K562 (cell line): ENCODE data around the gene CLEC18B. TPM values are rescaled to one million over a fixed set of nuclear protein-coding genes. Genes with fewer than 3 reads are reported as not detected.
A peak's percentile ranks its signal among the peaks of the same experiment; 100 is the strongest.
"Not testable (repeated sequence)": the region's sequence is repeated elsewhere in the genome, so short reads cannot be mapped to it uniquely, and the experiment has no call there.

Experiments
- ATAC-seq: fragments of 200-7000 bp; cut with Tn5 transposase; 3 replicates; pipeline ENCODE4 v1.9.1; 2020; ENCODE audit warnings: moderate library complexity
- BruUV-seq: library from RNA; stranded (reverse); fragments of 400-500 nt; replicated peaks from 2 replicates; lab custom pipeline; 2021; lab: Mats Ljungman, UMichigan
- CTCF ChIA-PET: fragments of 300-600 bp; formaldehyde crosslinking; extraction: SDS; loops from one replicate; lab custom pipeline; 2021; ENCODE audit warnings: low intra/inter-chr PET ratio; lab: Yijun Ruan, JAX
- POLR2A ChIA-PET: fragments of 300-600, 350-650 bp; sonication (Branson Sonifier 250); formaldehyde crosslinking; extraction: SDS; loops from one replicate; lab custom pipeline; 2021; ENCODE audit warnings: antibody characterized with exemption, inconsistent platforms; lab: Yijun Ruan, JAX
- DNase-seq, 4 experiments: peaks; one replicate each; pipeline versions ENCODE4 v3.0.0 to v3.0.0-alpha.2; 2011 to 2018; ENCODE audit warnings: low spot score in 3 of 4, mixed read lengths in 3 of 4; ENCODE audit errors: extremely low read depth in 1 of 4
- FAIRE-seq: peaks from 2 replicates; lab custom pipeline; 2011; peaks lifted over from hg19 to GRCh38; lab: Jason Lieb, UNC
- H2AFZ ChIP-seq: 2 replicates; pipeline ENCODE4 v1.6.0; 2011; ENCODE audit warnings: low read depth, low read length, control low read depth, inconsistent platforms
- H3K27ac ChIP-seq: fragments of 200-600 bp; 3 replicates; pipeline ENCODE4 v1.8.0; 2011; ENCODE audit warnings: low read depth, mild to moderate bottlenecking, control low read depth, inconsistent platforms, low read length, moderate library complexity, mixed read lengths; ENCODE audit errors: extremely low read depth
- H3K27me3 ChIP-seq, 2 experiments: fragments of 300-600 bp in 1 of 2; 2 replicates in 1 of 2; 3 replicates in 1 of 2; pipeline versions ENCODE4 v1.6.0 to v1.8.0; 2011; ENCODE audit warnings: inconsistent platforms in 2 of 2, low read length in 2 of 2, mild to moderate bottlenecking in 1 of 2, mixed read lengths in 1 of 2, moderate library complexity in 1 of 2; ENCODE audit not compliant: control insufficient read depth in 2 of 2, insufficient read depth in 2 of 2
- H3K36me3 ChIP-seq: fragments of 300-600 bp; 3 replicates; pipeline ENCODE4 v1.8.0; 2011; ENCODE audit warnings: mild to moderate bottlenecking, low read length, inconsistent platforms; ENCODE audit not compliant: control insufficient read depth, insufficient read depth
- H3K4me1 ChIP-seq, 2 experiments: fragments of 200-600 bp in 1 of 2; replicated peaks in 1 of 2; 2 replicates in 1 of 2; 3 replicates in 1 of 2; pipeline versions ENCODE4 v1.5.1 to v1.8.0; 2011; ENCODE audit warnings: inconsistent platforms in 2 of 2, low read length in 2 of 2, mild to moderate bottlenecking in 1 of 2, mixed read lengths in 1 of 2, moderate library complexity in 1 of 2; ENCODE audit not compliant: control insufficient read depth in 2 of 2, insufficient read depth in 2 of 2
- H3K4me2 ChIP-seq: 2 replicates; pipeline ENCODE4 v1.6.1; 2011; ENCODE audit warnings: low read length, control low read depth, inconsistent platforms, mixed read lengths; ENCODE audit not compliant: insufficient read depth
- H3K4me3 ChIP-seq: fragments of 200-600 bp; sonication (generic), shearing (Covaris generic); 2 replicates; pipeline ENCODE4 v1.5.1; 2016; ENCODE audit warnings: control low read depth, inconsistent platforms
- H3K79me2 ChIP-seq: fragments of 200-600 bp; 3 replicates; pipeline ENCODE4 v1.8.0; 2011; ENCODE audit warnings: low read length, inconsistent platforms; ENCODE audit not compliant: control insufficient read depth, insufficient read depth
- H3K9ac ChIP-seq, 2 experiments: 2 replicates each; pipeline versions ENCODE4 v1.6.0 to v1.6.1; 2011; ENCODE audit warnings: low read depth in 2 of 2, low read length in 2 of 2, control low read depth in 1 of 2, inconsistent platforms in 1 of 2, mild to moderate bottlenecking in 1 of 2, mixed read lengths in 1 of 2; ENCODE audit not compliant: insufficient read depth in 1 of 2
- H3K9me1 ChIP-seq: one replicate; pipeline ENCODE4 v1.6.0; 2011; ENCODE audit warnings: inconsistent platforms, mild to moderate bottlenecking, low read length, moderate library complexity; ENCODE audit not compliant: control insufficient read depth, insufficient read depth
- H3K9me3 ChIP-seq: replicated peaks from 2 replicates; pipeline ENCODE4 v1.5.1; 2011; ENCODE audit warnings: low read depth, low read length, inconsistent platforms; ENCODE audit not compliant: control insufficient read depth, insufficient read depth
- H4K20me1 ChIP-seq: replicated peaks from 2 replicates; pipeline ENCODE4 v1.6.1; 2011; ENCODE audit warnings: low read length, inconsistent platforms, mixed read lengths; ENCODE audit not compliant: control insufficient read depth, insufficient read depth
- CTBP1 ChIP-seq: fragments of 450-650 bp; IDR thresholded peaks from 2 replicates; pipeline ENCODE4 v1.6.1; 2016; ENCODE audit warnings: borderline replicate concordance
- ZNF263 ChIP-seq: sonication (generic); formaldehyde crosslinking; IDR thresholded peaks from 2 replicates; pipeline ENCODE4 v1.8.0; 2022; ENCODE audit warnings: mild to moderate bottlenecking, missing genetic modification reagents, borderline replicate concordance
- WGBS: fragments of 100-300 bp; shearing (Covaris generic); methylation state at CpG from one replicate; pipeline ENCODE4 v1.1.6; 2016; ENCODE audit warnings: low coverage, mixed read lengths; ENCODE audit not compliant: insufficient coverage; ENCODE audit errors: missing lambda C conversion rate; 5-methylcytosine and 5-hydroxymethylcytosine counted together
- in situ Hi-C: fragments of 300-500 bp; cut with MboI; formaldehyde crosslinking; loops from 4 replicates; pipeline ENCODE4 v1.15.0; 2018; ENCODE audit warnings: inconsistent platforms, mixed read lengths
- intact Hi-C: fragments of 100-400 bp; cut with micrococcal nuclease; formaldehyde crosslinking; loops from 2 replicates; pipeline ENCODE4 v1.14.2; 2022
- polyA plus RNA-seq, 8 experiments: library from polyadenylated mRNA; depleted of rRNA in 4 of 8; stranded (reverse) in 5 of 8; unstranded in 3 of 8; fragments of >200 nt; fragmentation: Nextera tagmentation in 2 of 8; fragmentation: Illumina TruSeq in 1 of 8; extraction: Ambion mirVana in 2 of 8; extraction: Trizol in 1 of 8; gene quantifications; 2 replicates each; pipeline versions ENCODE4 v1.2.1 to v1.2.3, GENCODE V29; 2011 to 2014; ENCODE audit warnings: inconsistent platforms in 1 of 8, missing spikeins in 1 of 8
- total RNA-seq, 7 experiments: library from RNA; depleted of rRNA in 6 of 7; stranded (reverse); fragments of >200 nt in 6 of 7; fragmentation: Illumina TruSeq in 2 of 7; extraction: Trizol in 2 of 7; gene quantifications; 2 replicates each; pipeline versions ENCODE4 v1.2.1 to v1.2.3, GENCODE V29; 2011 to 2021; ENCODE audit warnings: low replicate concordance in 1 of 7

Gene CLEC18B
- total and polyA plus RNA-seq, 9 of the 15 experiments (the other 6 are each of a cell fraction or from before 2014, with no cell fraction given) = 0.23 to 7.6 (median 3.5) TPM

- H4K20me1 ChIP-seq, in situ Hi-C loops, DNase-seq, CTCF ChIA-PET, H3K36me3 ChIP-seq, H3K4me2 ChIP-seq, H2AFZ ChIP-seq, H3K9me3 ChIP-seq, H3K27ac ChIP-seq, H3K79me2 ChIP-seq, POLR2A ChIA-PET, FAIRE-seq, H3K4me3 ChIP-seq, H3K9me1 ChIP-seq, intact Hi-C loops, BruUV-seq, H3K4me1 ChIP-seq, ATAC-seq, H3K9ac ChIP-seq: not testable (repeated sequence)
- 20% methylated on average over 9 of the region's 9 CpGs for WGBS
- peaks cover 6 to 27% of the 10 kb centered on the region in 2 experiments; a peak in 3 of 5 replicates for H3K27me3 ChIP-seq
Observed at GRCh38 chr16:74394131-74394530, 27.1 kb downstream of the CLEC18B start.

- H3K27ac ChIP-seq, DNase-seq, H2AFZ ChIP-seq, H3K4me2 ChIP-seq, H3K9me3 ChIP-seq, in situ Hi-C loops, H3K27me3 ChIP-seq, H3K9ac ChIP-seq, H3K79me2 ChIP-seq, H3K4me3 ChIP-seq, H3K9me1 ChIP-seq, POLR2A ChIA-PET, FAIRE-seq, intact Hi-C loops, ATAC-seq, H3K36me3 ChIP-seq, BruUV-seq, H3K4me1 ChIP-seq, H4K20me1 ChIP-seq, CTCF ChIA-PET: not testable (repeated sequence)
- WGBS = 7% methylated on average over 5 of the region's 13 CpGs
- TF ChIP-seq ZNF263 (CRISPR knock-in tag) = peak; percentile 50; the same call in 1 of the 2 replicates
- TF ChIP-seq CTBP1 = peak; percentile 51; the same call in 1 of the 2 replicates
Observed at GRCh38 chr16:74391454-74392050, 29.7 kb downstream of the CLEC18B start.

GRCh38 chr16:74382339-74383034, 38.8 kb downstream of the CLEC18B start:
- H3K79me2 ChIP-seq, H3K4me3 ChIP-seq, DNase-seq, ATAC-seq, H2AFZ ChIP-seq, H3K27me3 ChIP-seq, FAIRE-seq, CTCF ChIA-PET, H3K27ac ChIP-seq, POLR2A ChIA-PET, H4K20me1 ChIP-seq, H3K9me3 ChIP-seq, H3K9ac ChIP-seq, H3K4me2 ChIP-seq, H3K4me1 ChIP-seq, BruUV-seq, H3K36me3 ChIP-seq, H3K9me1 ChIP-seq, in situ Hi-C loops, intact Hi-C loops: not testable (repeated sequence)
- no CpG with 5 or more reads among the region's 6 CpGs for WGBS
